Ammon's horn (tissue), 1 donor: ENCODE measurements around the gene DLG2.
A peak's percentile ranks its signal among the peaks of the same experiment; 100 is the strongest.

Experiments
- DNase-seq: peaks from one replicate; pipeline ENCODE4 v3.0.0-alpha.2; 2016; ENCODE audit warnings: low spot score

The DLG2 gene

DNA sequence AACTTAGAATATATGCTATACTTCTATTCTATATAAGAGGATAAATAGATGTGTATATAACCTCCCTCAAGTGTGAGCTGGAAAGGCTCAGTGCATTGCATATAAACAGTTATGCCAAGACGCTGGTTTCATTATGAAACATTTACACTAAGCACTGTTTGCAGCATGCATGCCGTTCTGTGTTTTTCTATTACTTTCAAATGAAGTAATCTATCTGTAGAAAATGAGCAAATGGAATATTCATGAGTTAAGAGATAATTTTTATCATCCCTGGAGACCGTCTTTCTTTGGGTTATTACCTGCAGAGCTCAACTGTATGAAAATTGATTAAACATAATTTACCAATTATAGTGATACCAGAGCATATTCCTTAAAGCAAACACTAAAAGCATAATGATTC is 1415.2 kb downstream of the DLG2 start:
- DNase-seq: no peak

DNA sequence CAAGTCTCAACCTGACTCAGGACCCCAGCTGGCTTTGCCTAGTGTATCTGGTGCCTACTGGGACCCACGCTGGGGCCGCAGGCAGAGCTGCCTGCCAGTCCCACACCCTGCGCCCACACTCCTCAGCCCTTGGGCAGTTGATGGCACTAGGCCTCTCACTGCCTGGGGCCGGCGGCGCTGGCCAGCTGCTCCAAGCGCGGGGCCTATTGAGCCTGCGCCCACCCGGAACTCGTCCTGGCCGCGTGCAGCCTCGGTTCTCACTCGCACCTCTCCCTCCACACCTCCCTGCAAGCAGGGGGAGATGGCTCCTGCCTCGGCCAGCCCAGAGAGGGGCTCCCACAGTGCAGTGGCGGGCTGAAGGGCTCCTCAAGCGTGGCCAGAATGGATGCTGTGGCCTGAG is 1432.4 kb downstream of the DLG2 start:
- no peak for DNase-seq

DNA sequence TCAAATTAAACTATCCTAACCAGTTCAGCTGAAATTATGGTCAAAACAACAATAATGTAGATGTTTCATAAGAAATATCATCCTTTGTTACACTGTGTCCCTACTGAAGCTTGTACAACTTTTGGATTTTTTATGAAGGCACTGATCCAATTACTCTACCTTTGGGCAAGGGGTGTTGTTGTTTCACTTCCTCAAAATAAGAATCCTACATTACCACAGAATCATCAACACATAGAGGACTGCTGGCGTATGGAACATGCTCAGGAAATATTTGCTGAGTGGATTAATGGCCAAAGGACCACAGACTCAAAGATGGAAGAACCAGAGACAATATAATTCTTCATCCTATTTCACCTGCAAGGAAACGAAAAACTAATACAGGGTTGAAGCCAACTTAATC is 1433.4 kb downstream of the DLG2 start:
- DNase-seq: no peak

DNA sequence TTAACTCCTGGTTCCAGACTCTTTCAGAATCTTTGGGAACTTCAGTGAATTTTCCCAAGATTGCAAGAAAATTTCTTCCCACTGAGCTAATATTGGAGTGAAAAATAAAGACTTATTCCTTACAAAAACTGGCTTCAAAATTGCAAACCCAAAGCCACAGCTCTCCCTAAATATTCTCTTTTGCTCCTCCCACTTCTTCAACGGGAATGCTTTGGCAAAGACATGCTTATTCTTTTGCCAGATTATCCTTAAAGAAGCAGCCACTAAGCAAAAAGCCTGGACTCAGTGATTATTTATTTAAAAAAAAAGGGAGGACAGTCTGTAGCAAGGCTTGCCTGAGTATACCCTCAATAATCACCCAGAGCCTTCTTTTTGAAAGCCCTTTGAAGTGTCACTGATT is 1438.6 kb downstream of the DLG2 start:
- DNase-seq: no peak

DNA sequence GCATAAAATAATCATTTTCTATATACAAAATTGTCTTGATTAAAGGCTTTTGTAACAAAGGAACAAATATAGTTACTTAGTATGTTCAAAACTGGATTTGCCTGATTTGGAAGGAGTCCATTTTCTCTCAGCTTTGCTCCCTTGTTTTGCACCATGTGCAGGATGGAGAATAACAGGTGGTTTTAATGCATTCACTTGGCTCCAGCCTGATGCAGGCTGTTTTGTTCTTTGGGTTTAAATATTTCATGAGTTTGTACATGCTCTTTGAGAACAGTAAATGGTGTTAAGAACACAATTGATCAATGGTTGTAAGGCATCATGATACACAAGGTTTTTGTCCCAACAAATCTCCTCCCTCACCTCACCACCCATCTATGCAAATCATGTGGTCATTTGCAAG is 1454.1 kb downstream of the DLG2 start:
- peak; percentile 60 for DNase-seq

DNA sequence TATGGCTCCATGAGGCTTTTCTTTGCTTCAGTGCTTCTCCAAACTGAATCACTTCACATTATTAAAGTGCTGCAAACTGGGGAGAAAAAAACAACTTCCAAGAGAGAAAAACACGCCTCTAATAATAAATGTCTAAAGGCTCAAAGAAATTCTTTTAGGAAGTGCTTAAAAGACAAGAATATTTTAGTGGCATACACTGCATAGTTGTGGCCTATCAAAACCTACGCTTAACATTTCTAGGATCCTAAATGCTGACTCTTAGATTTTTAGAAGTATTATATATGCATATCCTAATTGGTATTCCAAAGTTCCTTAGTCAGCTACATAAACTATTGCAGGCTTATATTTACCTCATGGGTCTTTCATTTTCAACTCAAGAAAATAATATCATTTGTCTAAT is 1462.0 kb downstream of the DLG2 start:
- no peak for DNase-seq

DNA sequence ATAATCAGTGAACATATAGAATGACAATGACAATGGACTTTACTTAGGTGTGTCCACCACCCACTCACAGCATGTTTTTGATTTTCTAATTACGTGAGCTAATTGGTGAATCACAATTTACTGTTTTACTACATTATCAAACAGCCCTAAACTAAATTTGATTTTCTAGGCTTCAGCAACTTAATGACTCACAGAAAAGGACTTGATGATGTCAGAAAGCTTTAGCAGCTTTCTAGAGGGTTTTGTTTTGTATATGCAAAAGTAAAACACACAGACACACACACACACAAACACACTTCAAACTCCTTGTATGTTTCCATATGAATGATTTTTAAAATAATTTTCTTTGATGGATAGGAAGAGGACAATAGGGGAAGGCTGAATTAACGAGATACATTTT is 1462.4 kb downstream of the DLG2 start:
- DNase-seq: no peak

DNA sequence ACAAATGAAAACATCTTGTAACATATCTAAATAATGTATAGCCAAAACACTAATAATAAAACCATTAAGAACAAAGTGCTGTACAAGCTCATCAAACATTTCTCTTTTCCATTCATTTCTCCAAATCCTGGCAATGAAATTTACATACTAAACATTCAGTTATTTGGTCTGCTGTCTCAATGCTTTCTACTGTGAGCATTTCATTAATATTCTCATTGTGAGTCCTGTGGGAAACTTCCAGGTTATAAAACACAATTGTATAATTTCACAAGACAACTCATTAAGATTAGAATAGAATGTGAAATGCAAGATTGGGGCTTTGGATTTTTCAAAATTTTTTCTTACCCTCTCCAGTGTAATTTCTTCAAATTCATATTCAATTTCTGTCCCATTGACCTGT is 1464.0 kb downstream of the DLG2 start:
- no peak for DNase-seq

DNA sequence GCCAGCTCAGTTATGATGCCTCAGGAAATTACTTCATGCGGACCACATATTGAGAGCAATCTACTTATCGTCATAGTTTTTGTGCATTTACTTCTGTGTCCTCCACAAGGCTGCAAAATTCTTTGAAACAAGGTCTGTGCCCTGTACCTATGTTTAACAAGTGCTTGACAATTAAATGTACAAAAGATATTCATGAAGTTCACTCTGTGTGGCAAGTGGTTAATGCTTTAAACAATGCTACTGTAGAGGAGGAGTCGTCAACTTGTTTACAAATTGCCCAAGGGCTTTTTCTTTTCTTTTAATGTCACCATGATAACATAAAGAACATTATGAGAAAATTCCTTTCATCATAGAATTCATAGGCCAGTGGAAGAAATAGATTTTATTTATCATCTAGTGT is 1469.5 kb downstream of the DLG2 start:
- DNase-seq: no peak

DNA sequence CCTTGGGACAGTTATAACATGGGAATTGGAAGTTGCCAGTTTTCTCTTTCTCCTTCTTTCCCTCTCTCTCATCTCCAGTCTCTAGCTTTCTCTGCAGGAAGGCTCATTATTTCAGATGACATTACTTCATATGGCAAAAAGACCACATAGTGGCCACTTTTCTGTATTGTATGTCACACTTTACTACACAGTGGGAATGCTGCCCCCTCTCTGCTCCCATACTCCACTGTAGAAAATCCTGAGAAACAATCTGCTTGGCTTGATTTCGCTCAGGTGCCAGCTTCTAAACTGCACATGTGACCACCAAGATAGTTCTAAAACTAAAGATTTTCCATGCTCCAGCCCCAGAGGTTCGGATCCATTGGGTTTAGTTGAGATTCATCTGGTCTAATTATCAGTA is 1480.3 kb downstream of the DLG2 start:
- DNase-seq: no peak

DNA sequence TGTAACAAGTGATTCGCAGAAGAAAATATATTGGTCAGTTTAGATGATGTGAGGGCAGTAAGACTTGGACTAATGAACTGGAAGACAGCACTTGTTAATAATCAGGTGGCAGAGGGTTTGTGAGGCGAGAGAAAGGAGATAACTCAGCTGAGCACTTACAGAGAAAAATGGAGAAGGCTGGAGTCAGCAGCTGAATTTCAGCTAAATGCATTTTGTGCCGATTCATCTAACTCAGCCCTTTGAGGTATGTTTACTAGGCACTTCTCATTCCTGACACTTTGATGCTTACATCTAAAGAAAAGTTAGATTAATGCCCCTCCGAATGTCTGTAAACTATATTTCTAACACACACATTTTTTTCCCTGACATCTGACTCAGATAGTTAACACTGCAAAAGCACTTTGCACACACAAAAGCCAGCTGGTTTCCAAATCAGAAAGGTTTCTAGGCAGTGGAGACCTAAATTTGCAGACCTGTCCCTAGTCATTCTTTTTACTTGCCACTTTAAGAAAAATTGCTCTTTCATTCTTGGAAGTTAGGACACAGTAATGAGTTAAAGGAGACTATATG is 1481.4 kb downstream of the DLG2 start:
- no peak for DNase-seq

DNA sequence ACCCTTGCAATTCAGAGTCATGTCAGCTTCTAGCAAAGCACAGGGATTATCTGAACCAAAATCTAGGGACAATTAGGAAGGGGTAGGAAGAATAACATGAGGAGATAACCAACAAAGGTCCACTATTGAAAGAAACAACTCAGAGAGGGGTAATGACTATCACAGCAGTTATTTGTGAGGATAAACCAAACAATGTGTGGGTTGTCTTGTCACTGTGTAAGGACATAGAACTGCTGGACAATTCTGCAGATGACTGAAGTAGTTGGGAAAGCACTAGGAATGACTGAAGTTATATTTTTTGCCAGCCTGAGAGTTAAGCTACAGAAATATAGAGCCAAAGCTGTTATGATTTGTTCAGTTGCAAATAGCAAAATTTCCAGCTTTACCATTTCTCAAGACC is 1482.6 kb downstream of the DLG2 start:
- peak; percentile 62 for DNase-seq

DNA sequence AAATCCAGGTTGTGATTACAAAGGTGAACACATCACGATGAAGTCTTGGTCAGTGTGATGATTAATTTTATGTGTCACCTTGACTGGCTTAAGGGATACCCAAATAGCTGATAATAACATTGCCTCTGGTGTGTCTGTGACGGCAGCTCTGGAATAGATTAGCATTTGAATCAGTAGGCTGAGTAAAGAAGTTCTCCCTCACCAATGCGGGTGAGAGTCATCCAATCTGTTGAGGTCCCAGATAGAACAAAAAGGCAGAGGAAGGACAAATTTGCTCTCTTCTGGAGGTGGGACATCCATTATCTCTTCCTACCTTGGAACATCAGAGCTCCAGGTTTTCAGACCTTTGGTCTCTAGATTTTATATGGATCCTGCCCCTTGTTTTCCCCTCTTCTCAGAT is 1484.7 kb downstream of the DLG2 start:
- DNase-seq: no peak

DNA sequence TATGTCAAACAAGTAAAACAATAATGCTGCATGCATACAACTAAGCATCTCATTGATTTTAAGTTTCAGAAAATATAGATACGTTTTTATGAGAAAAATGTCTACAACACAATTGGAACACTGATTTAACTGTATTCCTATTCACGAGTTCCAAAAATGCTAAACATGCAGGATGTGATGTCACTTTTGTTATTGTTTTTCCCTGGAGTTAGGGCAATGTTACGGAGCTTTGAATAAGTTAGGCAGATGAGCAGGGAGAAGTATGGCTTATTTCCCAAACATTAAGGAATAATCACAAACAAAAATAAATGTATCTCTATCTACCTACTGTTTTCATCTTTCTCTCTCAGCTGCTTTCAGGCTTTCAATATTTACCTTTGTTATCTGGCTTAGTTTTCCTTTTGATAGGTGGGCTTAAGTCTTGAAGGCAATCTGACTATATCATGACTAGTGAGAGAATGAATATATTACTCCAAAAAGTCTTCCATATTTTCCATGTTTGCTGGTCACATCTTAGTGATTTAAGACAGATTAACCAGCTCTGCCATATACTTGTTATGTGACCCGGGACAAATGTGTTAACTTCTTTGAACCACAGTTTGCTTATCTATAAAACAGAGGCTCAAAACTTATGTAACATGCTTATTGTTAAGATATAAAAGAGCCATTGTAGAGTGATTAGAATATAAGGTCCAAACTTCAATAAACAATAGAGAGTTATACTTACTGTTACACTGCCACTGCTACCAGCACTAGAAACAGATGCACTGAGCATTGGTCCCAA is 1486.6 kb downstream of the DLG2 start:
- DNase-seq: no peak

DNA sequence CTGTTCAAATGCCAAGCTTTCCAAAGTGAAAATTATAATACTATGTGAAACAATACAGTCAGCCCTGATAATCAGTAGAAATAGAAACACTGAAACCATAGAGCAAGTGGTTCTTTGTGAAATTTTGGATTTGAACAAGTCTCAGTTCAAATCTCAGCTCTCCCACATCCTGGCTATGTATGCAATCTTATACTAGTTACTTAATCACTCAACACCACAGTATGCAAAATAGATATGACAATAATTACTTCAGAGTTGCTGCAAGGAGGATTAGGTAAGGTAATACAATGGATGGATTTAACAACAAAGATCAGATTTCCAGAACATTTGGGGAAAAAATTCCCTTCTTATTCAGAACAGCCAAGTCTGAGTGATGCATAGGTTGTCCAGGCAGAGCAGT is 1489.2 kb downstream of the DLG2 start:
- no peak for DNase-seq

DNA sequence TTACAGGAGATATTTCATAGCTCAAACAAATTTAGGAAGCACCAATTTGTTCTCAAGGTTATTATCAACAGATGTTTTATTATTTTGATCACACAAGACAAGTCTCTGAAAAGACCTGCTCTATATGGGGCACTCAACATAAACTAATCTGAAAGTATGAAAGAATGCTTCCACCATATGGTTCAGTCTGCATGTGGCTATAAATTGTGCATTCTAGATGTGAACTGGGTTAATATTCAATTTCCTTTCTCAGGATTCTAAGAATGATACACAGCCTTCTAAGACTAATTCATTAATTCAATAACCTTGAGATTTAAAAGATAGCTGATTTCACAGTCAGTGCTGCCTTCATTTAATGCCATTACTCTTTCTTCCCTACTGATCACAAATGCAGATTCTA is 1489.6 kb downstream of the DLG2 start:
- no peak for DNase-seq

DNA sequence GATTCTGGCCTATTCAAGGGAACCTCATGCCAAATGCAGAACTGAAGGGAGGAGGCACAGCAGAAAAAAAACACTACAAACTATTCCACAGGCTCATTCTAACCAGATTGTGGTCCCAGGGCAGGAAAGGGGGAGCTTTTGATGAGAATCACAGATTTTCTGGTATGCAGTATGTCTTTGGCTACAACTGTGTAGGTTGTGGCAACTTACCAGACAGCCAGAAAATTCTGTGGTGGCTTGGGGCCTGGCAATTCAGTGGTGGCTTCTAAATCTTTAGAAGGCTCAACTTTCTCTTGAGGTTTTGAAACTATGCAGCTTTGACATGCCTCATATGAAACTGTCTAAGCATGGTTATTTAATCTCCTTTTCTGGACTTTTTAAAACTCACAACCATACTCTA is 1490.2 kb downstream of the DLG2 start:
- DNase-seq: no peak

DNA sequence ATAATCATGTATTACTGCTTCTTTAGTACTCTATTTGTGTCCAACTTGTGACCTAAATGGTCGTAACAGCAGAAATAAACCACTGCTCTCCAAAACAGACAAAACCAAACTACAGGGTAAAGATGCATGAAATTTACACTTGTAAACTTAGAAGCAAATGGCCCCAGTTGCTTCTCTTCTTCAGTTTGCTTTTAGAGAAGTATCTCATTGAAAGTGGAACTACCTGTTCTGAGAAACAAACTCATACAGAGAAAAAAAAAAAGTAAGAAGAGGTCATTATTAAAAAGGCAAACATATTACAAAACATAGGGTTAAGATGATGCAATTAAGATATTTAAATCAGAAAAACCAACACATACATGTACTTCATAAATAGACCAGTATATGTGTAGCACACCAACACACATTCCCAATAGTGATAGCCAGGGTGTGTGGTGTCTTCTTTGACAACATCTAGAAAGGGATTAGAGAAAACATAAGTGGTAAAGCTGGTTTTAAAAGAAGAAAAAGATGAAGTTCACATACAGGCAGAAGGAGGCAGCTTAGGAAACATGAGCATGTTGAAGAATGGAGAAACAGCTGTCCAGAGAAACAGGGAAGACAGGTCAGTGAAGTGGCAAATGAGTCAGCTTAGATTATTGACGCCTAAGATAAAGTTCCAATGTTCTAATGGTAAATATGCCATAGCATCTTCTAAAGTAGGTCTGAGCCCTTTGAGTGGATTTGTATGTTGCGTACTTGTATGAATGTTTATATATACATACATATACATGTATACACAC is 1496.3 kb downstream of the DLG2 start:
- no peak for DNase-seq

DNA sequence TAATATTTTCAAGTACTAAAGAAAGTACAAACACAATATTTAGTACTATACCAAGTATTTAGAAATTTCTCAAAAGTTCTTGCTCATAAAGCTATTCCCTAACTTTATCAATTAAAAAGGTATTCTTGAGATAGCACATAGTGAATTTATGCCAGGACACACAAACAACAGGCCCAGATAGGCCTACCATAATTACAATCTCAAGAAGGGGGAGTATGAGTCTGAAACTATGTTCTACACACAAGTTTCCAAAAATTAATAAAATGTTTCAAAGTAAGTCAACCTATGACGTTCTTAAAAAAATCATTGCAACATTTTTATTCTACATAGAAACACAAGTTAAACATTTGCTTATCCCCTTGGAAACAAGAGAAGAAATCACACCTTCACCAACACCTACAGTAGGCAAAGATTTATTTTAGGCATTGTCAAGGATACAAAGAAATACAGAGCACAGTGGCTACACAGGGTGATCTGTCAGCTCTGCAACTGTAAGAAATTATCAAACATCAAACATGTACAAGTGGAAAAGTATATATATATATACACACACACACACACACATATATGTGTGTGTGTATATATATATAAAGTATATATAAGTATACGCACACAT is 1497.1 kb downstream of the DLG2 start:
- no peak for DNase-seq

DNA sequence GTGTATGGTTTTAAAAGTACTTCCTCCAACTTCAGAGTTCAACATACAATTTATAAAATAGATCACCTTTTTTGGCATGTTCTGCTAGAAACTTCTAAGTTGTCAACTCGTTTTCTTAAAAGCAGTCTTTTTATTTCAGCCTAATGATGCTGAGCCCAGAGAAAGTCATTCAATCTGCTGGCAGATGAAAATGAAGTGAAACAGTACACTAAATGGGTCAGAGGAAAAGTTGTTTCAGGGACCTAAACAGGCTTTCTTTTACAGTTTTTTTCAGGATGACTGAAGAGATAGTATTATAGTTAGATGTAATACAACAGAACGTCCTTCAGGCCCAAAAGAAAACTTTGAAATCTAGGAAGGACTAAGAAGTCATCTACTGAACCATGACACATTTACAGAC is 1498.3 kb downstream of the DLG2 start:
- DNase-seq: no peak

DNA sequence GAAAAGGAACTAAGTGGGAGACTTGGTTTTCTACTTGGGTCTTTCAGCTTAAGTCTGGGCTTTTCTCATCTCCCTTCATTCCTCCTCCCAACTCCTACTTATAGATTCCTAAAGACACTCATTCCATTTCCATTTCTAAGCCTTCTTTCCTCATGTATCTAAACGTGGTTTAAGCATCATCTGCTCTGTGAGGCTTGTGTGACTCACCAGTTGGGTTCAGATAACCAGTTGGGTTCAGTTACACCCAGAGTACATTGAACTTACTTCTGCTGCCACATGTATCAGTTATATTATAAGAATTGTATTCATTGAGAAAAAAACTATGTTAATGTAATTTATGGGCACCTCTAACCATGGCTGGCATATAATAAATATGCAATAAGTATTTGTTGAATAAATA is 1509.8 kb downstream of the DLG2 start:
- DNase-seq: no peak

DNA sequence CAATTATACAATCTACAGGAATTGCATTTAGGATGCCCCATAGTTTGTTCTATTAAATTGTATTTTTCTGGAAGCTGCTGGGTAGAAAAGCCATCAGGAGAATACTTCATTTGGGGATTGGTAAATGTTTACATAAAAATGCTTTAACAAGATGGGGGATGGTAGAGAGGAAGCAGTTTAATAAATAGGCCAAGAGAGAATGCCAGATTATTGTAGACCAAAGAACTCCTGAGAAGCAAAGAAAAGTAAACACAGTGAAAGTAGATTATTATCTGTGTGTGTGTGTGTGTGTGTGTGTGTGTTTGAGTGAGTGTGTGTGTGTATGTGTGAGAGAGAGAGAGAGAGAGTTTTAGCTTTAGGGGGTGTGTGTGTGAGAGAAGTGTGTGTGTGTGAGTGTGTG is 1520.6 kb downstream of the DLG2 start:
- DNase-seq: no peak

DNA sequence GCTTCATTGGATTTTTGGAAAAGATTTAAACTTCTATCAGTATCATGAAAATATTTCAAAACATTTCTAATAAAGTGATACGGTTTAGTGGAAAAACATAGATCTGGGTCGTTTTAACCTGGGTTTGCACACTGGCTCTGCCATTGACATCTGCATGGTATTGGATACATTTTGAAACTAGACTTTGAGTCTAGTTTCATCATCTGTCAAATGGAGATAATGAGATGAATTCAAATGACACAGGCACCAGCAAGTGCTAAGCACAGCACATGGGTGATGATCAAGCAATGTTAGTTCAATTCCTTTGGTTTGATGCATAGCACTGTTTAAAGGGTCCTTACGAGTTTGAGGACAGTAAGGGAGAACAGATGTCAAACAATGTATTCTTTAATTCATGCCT is 1522.0 kb downstream of the DLG2 start:
- DNase-seq: no peak
